Activated T-helper 17 cell treated with anti-CD3 and anti-CD28 coated beads, Interleukin-2, amount 50 U/mL, for 72 hours (primary cell): ENCODE measurements around the gene HELZ. TPM values are rescaled to one million over a fixed set of nuclear protein-coding genes. Genes with fewer than 3 reads are reported as not detected.
A peak's percentile ranks its signal among the peaks of the same experiment; 100 is the strongest.
"Not testable (repeated sequence)": the region's sequence is repeated elsewhere in the genome, so short reads cannot be mapped to it uniquely, and the experiment has no call there.

Experiments
- ATAC-seq: fragments of 150-1000 bp; cut with Tn5 transposase; replicated peaks from 2 replicates; pipeline ENCODE4 v1.10.0; 2021; ENCODE audit warnings: mild to moderate bottlenecking, moderate library complexity
- H3K27ac Mint-ChIP-seq: one replicate; pipeline ENCODE4 v1.8.0; 2022; ENCODE audit warnings: mixed read lengths
- H3K27me3 Mint-ChIP-seq: one replicate; pipeline ENCODE4 v1.8.0; 2022; ENCODE audit warnings: mixed read lengths
- H3K36me3 Mint-ChIP-seq: one replicate; pipeline ENCODE4 v1.8.0; 2022; ENCODE audit warnings: low read depth, mild to moderate bottlenecking, mixed read lengths
- H3K4me1 Mint-ChIP-seq: one replicate; pipeline ENCODE4 v1.8.0; 2022; ENCODE audit warnings: mixed read lengths
- H3K4me3 Mint-ChIP-seq: one replicate; pipeline ENCODE4 v1.8.0; 2022; ENCODE audit warnings: mild to moderate bottlenecking, mixed read lengths
- H3K9me3 Mint-ChIP-seq: one replicate; pipeline ENCODE4 v1.8.0; 2022; ENCODE audit warnings: mixed read lengths
- total RNA-seq, 2 donors: library from RNA; stranded (reverse); gene quantifications; one replicate each; pipeline ENCODE4 v1.2.3, GENCODE V29; 2022

Gene HELZ
- total RNA-seq, 2 donors from 2014 or later, result 81.9 to 117 TPM

DNA sequence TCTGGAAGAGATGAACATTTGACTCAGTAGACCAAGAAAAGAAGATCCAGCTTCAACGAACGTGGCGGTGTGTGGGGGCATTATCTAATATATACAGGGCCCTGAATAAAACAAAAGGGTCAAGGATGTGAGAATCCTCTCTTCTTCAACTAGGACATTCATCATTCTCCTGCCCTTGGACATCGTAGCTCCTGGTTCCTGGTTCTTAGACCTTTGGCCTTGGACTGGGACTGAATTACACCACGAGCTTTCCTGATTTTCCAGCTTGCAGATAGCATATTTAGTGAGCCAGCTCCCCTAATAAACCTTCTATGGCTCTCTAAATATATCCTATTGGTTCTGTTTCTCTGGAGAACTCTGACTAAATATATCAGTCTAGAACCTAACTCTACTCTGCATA lies 29.5 kb upstream of the HELZ start:
- Mint-ChIP-seq H3K27me3 (no peaks in the 10 kb centered on the region), H3K27ac (no peak overlapping the region), H3K4me1 (no peaks in the 10 kb centered on the region), H3K4me3 (no peak overlapping the region), H3K36me3 (no peaks in the 10 kb centered on the region), H3K9me3 (no peaks in the 10 kb centered on the region)
- no peak for ATAC-seq

DNA sequence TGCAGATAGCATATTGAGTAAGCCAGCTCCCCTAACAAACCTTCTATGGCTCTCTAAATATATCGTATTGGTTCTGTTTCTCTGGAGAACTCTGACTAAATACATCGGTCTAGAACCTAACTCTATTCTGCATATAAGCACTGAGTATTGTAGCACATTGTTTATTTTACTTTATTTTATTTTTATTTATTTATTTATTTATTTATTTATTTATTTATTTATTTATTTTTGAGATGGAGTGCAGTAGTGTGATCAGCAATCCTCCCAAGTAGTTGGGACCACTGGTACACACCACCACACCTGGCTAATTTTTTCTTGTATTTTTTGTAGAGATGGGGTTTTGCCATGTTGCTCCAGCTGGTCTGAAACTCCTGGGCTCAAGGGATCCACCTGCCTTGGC lies 28.9 kb upstream of the HELZ start:
- ATAC-seq, result no peak
- Mint-ChIP-seq H3K27me3 (no peaks in the 10 kb centered on the region), H3K36me3 (no peaks in the 10 kb centered on the region), H3K4me3 (no peak overlapping the region), H3K27ac (no peak overlapping the region), H3K9me3 (no peaks in the 10 kb centered on the region), H3K4me1 (no peaks in the 10 kb centered on the region)

DNA sequence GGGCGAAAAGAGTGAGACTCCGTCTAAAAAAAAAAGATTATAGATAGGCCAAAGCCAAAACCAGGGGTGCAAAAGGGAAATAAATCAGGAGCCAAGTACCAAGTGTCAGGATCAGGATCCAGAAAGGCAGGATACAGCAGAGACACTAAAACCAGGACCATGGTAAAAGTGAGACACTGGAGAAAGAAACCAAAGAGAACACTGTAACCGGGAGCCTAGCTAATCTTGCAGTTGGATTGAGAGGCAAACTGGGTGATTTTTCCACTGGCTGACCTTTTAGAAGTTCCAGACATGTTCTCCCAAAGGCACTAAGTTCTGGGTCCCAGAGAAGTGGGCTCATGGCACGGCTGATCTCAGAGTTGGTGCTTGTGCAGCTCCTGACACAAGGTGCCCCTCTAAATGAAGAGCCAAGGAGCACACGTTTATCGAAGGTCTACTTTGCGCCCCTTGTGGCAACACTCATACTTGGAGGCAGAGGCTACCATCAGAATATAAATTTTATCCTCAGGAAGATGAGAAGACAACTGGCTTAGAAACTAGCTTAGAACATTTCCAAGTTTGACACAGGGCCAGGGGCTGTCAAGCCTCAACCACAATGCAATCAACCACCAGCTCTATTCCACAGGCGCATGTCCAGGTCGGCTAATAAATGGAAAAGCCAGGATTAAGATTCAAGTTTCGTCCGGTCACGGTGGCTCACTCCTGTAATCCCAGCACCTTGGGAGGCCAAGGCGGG lies 27.5 kb upstream of the HELZ start:
- H3K27ac Mint-ChIP-seq, result no peak overlapping the region
- H3K36me3 Mint-ChIP-seq, result no peaks in the 10 kb centered on the region
- no peak overlapping the region for H3K4me3 Mint-ChIP-seq
- H3K9me3 Mint-ChIP-seq, result no peaks in the 10 kb centered on the region
- ATAC-seq, result no peak
- H3K27me3 Mint-ChIP-seq, result no peaks in the 10 kb centered on the region
- no peaks in the 10 kb centered on the region for H3K4me1 Mint-ChIP-seq

DNA sequence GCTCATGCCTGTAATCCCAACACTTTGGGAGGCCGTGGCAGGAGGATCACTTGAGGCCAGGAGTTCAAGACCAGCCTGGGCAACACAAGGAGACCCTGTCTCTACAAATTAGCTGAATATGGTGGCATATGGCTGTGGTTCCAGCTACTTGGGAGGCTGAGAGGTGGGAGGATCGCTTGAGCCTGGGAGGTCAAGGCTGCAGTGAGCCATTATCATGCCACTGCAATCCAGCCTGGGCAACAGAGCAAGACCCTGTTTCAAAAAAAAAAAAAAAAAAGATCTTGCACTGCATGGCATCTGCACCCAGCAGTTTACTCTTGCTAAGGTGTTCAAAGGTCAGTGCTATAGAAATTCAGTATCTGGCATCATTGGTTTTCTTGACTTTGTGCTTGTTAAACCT lies 26.2 kb upstream of the HELZ start:
- H3K4me1 Mint-ChIP-seq, H3K27ac Mint-ChIP-seq, H3K36me3 Mint-ChIP-seq, H3K9me3 Mint-ChIP-seq, ATAC-seq, H3K27me3 Mint-ChIP-seq, H3K4me3 Mint-ChIP-seq: not testable (repeated sequence)

- Mint-ChIP-seq H3K4me3 (no peak overlapping the region), H3K36me3 (no peaks in the 10 kb centered on the region), H3K27ac (no peak overlapping the region), H3K9me3 (no peaks in the 10 kb centered on the region), H3K27me3 (no peaks in the 10 kb centered on the region), H3K4me1 (no peaks in the 10 kb centered on the region)
- ATAC-seq, result no peak
Observed at GRCh38 chr17:67270416-67270815, 25.4 kb upstream of the HELZ start.

GRCh38 chr17:67266496-67266895 lies 21.5 kb upstream of the HELZ start:
- ATAC-seq, result no peak
- Mint-ChIP-seq H3K36me3 (no peaks in the 10 kb centered on the region), H3K9me3 (no peaks in the 10 kb centered on the region), H3K27ac (no peak overlapping the region), H3K4me3 (no peak overlapping the region), H3K27me3 (no peaks in the 10 kb centered on the region), H3K4me1 (no peaks in the 10 kb centered on the region)

DNA sequence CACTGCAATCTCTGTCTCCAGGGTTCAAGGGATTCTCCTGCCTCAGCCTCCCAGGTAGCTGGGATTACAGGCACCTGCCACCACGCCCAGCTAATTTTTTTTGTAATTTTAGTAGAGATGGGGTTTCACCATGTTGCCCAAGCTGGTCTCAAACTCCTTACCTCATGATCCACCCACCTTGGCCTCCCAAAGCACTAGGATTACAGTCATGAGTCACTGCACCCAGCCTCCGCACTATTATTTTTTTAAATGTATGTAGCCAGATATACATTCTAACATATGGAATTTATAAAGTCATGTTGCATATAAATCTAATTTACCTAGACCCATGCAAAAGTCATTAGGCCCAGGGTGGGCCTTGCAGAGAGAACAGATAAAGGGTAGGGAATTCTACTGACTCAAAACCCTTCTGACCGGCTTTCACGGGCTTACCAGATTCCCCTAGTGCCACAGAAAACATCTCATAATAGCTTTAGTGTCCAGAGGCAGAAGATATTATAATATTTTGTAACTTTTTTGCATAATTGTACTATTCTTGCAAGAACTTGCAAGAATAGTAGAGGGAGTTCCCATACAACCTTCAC lies 20.5 kb upstream of the HELZ start:
- H3K27me3 Mint-ChIP-seq, result no peaks in the 10 kb centered on the region
- no peaks in the 10 kb centered on the region for H3K9me3 Mint-ChIP-seq
- H3K36me3 Mint-ChIP-seq, result no peaks in the 10 kb centered on the region
- ATAC-seq, result no peak
- H3K4me3 Mint-ChIP-seq, result no peak overlapping the region
- no peaks in the 10 kb centered on the region for H3K4me1 Mint-ChIP-seq
- H3K27ac Mint-ChIP-seq, result no peak overlapping the region

DNA sequence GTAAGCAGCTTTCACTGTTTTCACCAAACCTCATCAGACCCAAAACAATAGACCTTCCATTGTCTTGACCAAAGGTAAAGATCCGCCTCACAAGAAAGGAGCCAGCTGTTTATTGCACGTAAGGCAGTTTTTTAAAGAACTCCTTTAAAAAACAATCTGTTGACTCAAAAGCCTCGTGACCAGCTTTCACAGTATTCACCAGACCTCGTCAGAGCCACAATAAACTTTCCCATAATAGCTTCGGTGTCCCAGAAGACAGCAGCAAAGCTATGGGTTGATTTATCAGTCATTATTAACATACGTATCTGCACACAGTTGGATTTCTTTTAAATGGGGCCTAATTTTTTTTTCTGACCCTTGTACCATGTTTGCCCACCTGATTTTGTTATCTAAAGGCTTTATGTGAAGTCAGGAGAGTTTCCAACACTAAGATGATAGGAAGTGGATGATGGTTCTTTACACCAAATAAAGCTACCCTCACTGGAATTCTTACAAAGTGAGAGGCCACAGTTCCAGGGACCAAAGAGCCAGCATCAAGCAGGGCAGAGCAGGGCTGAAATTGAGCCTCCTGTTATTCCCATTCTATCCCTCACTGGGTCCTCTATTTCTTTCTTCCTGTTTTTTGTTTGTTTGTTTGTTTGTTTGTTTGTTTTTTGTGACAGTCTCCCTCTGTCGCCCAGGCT lies 17.6 kb upstream of the HELZ start:
- H3K4me3 Mint-ChIP-seq, result no peak overlapping the region
- no peak for ATAC-seq
- H3K27me3 Mint-ChIP-seq, result no peaks in the 10 kb centered on the region
- H3K4me1 Mint-ChIP-seq, result peaks cover 12% of the 10 kb centered on the region
- H3K27ac Mint-ChIP-seq, result no peak overlapping the region
- H3K9me3 Mint-ChIP-seq, result no peaks in the 10 kb centered on the region
- H3K36me3 Mint-ChIP-seq, result no peaks in the 10 kb centered on the region

DNA sequence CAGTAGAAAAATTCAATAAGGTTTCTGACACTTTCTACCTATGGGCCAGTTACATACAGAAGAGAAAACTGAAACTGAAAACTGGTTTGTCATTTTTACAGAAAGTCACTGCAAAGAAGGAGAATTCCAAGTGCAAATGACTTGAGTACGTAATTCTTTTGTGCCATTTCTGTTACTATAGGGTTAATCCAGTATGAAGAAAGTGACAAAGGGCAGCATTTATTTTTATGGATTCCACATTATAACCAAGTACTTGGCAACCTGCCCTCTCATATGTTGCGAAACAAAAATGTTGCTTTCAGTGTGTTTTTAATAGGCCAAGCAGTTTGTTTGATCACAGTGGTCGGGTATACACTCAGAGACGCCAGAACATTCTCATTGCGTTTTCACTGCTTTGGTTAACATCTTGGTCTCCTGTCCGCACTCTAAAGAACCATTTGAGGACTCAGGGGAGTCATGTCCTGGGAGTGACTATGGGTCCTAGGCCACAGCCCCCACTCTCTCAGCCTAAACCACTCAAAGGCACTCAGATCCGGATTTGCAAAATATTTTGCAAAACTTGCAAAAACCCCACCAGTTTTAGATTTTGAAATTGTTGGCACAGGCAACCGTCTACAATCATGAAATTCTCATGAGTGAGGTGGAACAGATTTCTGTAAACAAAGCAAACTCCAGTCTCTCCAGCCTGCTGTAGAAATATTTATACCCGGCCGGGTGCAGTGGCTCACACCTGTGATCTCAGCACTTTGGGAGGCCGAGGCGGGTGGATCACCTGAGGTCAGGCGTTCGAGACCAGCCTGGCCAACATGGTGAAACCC lies 15.4 kb upstream of the HELZ start:
- ATAC-seq, result no peak
- no peaks in the 10 kb centered on the region for H3K36me3 Mint-ChIP-seq
- no peaks in the 10 kb centered on the region for H3K27me3 Mint-ChIP-seq
- peaks cover 15% of the 10 kb centered on the region for H3K4me1 Mint-ChIP-seq
- H3K27ac Mint-ChIP-seq, result no peak overlapping the region
- no peak overlapping the region for H3K4me3 Mint-ChIP-seq
- no peaks in the 10 kb centered on the region for H3K9me3 Mint-ChIP-seq

GRCh38 chr17:67258821-67259468 lies 13.9 kb upstream of the HELZ start:
- no peaks in the 10 kb centered on the region for H3K9me3 Mint-ChIP-seq
- peak overlapping the region; percentile 86 for H3K4me3 Mint-ChIP-seq
- H3K27me3 Mint-ChIP-seq, result no peaks in the 10 kb centered on the region
- peak; percentile 34 for ATAC-seq
- H3K36me3 Mint-ChIP-seq, result no peaks in the 10 kb centered on the region
- H3K4me1 Mint-ChIP-seq, result peaks cover 15% of the 10 kb centered on the region
- H3K27ac Mint-ChIP-seq, result peak overlapping the region; percentile 78

- peak; percentile 68 for ATAC-seq
- Mint-ChIP-seq H3K27ac (no peak overlapping the region), H3K4me3 (peak overlapping the region; percentile 29)
Observed at GRCh38 chr17:67256075-67256732, 11.2 kb upstream of the HELZ start.

GRCh38 chr17:67253384-67253783 lies 8.4 kb upstream of the HELZ start:
- Mint-ChIP-seq H3K27ac (no peak overlapping the region), H3K4me1 (peaks cover 9% of the 10 kb centered on the region), H3K36me3 (no peaks in the 10 kb centered on the region), H3K4me3 (no peak overlapping the region), H3K27me3 (no peaks in the 10 kb centered on the region), H3K9me3 (no peaks in the 10 kb centered on the region)
- ATAC-seq, result no peak

More at GRCh38 chr17:67256075-67256732, 11.2 kb upstream of the HELZ start:
- Mint-ChIP-seq H3K9me3 (no peaks in the 10 kb centered on the region), H3K36me3 (no peaks in the 10 kb centered on the region), H3K27me3 (no peaks in the 10 kb centered on the region), H3K4me1 (peaks cover 15% of the 10 kb centered on the region)

GRCh38 chr17:67251586-67251985 lies 6.6 kb upstream of the HELZ start:
- peaks cover 11% of the 10 kb centered on the region for H3K4me1 Mint-ChIP-seq

DNA sequence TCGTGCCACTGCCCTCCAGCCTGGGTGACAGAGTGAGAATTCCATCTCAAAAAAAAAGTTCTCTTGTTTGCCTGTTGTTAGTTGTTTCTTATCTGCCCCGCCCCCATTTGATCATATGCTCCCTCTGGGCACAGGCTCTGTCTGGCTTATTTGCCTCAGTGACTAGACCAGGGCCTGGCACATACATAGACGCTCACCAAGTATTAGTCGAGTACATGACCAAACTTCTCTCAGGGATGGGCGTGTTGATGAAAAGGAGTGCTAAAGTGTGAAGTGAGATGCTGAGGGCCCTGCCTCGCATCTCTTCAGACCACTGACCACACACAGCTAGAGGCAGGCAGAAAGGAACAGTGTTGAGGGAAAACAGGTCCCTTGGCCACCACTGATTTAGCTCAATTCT lies 3.3 kb upstream of the HELZ start:
- H3K27me3 Mint-ChIP-seq, result no peaks in the 10 kb centered on the region
- H3K9me3 Mint-ChIP-seq, result no peaks in the 10 kb centered on the region
- no peak for ATAC-seq
- H3K36me3 Mint-ChIP-seq, result peaks cover 12% of the 10 kb centered on the region
- no peak overlapping the region for H3K27ac Mint-ChIP-seq
- H3K4me1 Mint-ChIP-seq, result peaks cover 19% of the 10 kb centered on the region
- no peak overlapping the region for H3K4me3 Mint-ChIP-seq

More at GRCh38 chr17:67251586-67251985, 6.6 kb upstream of the HELZ start:
- H3K4me3 Mint-ChIP-seq, H3K27ac Mint-ChIP-seq, ATAC-seq, H3K9me3 Mint-ChIP-seq, H3K36me3 Mint-ChIP-seq, H3K27me3 Mint-ChIP-seq: not testable (repeated sequence)
